Stimulated activated CD4-positive, alpha-beta T cell treated with anti-CD3 and anti-CD28 coated beads, Interleukin-4, amount 100 ng/mL, for 48 hours (primary cell): ENCODE measurements around the gene TAAR1.
"Not testable (repeated sequence)": the region's sequence is repeated elsewhere in the genome, so short reads cannot be mapped to it uniquely, and the experiment has no call there.

Experiments
- DNase-seq, 2 donors: peaks; one replicate each; pipeline ENCODE4 v3.0.0-alpha.2; 2020; ENCODE audit warnings: low read depth in 2 of 2

TAAR1 gene

GRCh38 chr6:132663661-132664060 is 4.7 kb upstream of the TAAR1 start:
- DNase-seq = no peak

- no peak for DNase-seq
Measured at GRCh38 chr6:132661906-132662305, 2.9 kb upstream of the TAAR1 start.

- no peak for DNase-seq
Measured at GRCh38 chr6:132651062-132651461, 7.9 kb downstream of the TAAR1 start.

GRCh38 chr6:132650429-132650828 is 8.6 kb downstream of the TAAR1 start:
- DNase-seq = no peak

- DNase-seq = no peak
Measured at GRCh38 chr6:132648828-132649227, 10.2 kb downstream of the TAAR1 start.

- DNase-seq = peak in 1 of 2 donors; percentile 1
Measured at GRCh38 chr6:132648356-132648755, 10.6 kb downstream of the TAAR1 start.

- no peak for DNase-seq
Measured at GRCh38 chr6:132643547-132643946, 15.4 kb downstream of the TAAR1 start.

- DNase-seq = not testable (repeated sequence)
Measured at GRCh38 chr6:132637135-132637534, 21.8 kb downstream of the TAAR1 start.

- not testable (repeated sequence) for DNase-seq
Measured at GRCh38 chr6:132635906-132636305, 23.1 kb downstream of the TAAR1 start.

- not testable (repeated sequence) for DNase-seq
Measured at GRCh38 chr6:132635288-132635687, 23.7 kb downstream of the TAAR1 start.

GRCh38 chr6:132634796-132635195 is 24.2 kb downstream of the TAAR1 start:
- DNase-seq = no peak

- no peak for DNase-seq
Measured at GRCh38 chr6:132633362-132633761, 25.6 kb downstream of the TAAR1 start.

GRCh38 chr6:132624175-132624574 is 34.8 kb downstream of the TAAR1 start, which contains the start of gene TAAR2:
Gene TAAR2 (minus strand): TSS chr6:132624275. CDS start chr6:132624275, 0 bp downstream.
- DNase-seq = no peak

GRCh38 chr6:132623106-132623845 is 35.7 kb downstream of the TAAR1 start:
- DNase-seq = no peak

GRCh38 chr6:132616677-132617076 is 42.3 kb downstream of the TAAR1 start:
- no peak for DNase-seq

- no peak for DNase-seq
Measured at GRCh38 chr6:132614554-132614953, 44.4 kb downstream of the TAAR1 start.

- DNase-seq = no peak
Measured at GRCh38 chr6:132612449-132613108, 46.4 kb downstream of the TAAR1 start.

- no peak for DNase-seq
Measured at GRCh38 chr6:132611616-132612015, 47.4 kb downstream of the TAAR1 start.

- DNase-seq = no peak
Measured at GRCh38 chr6:132607544-132608233, 51.3 kb downstream of the TAAR1 start.

- no peak for DNase-seq
Measured at GRCh38 chr6:132604635-132605152, 54.3 kb downstream of the TAAR1 start.

- not testable (repeated sequence) for DNase-seq
Measured at GRCh38 chr6:132600900-132601299, 58.1 kb downstream of the TAAR1 start.

- DNase-seq = no peak
Measured at GRCh38 chr6:132598473-132598872, 60.5 kb downstream of the TAAR1 start.
